ENCODE data around the gene PITPNM2. TPM values are rescaled to one million over a fixed set of nuclear protein-coding genes. Genes with fewer than 3 reads are reported as not detected.

Gene PITPNM2
- total and polyA plus RNA-seq, 9 of the 15 experiments (the other 6 are each of a cell fraction or from before 2014, with no cell fraction given): 0.03 to 10.8 (median 2.9) TPM

DNA sequence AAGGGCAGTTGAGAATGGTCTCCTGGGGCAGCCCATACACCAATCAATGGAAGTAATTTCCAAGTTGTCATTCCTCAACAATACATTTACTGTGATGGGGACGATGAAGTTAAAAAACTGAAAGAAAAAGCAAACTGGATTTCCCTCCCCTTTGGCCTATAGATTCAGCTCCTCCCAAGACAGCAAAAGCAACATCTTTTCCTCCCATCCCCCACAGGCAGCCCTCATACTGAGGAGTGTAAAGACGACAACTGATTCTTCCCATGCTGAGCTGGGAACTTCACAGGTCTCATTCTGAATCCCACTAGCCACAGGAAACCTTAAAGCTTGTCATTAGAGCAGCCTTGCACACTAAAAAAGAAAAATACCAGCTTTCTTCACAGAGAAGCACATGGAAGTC is 48.5 kb downstream of the PITPNM2 start:
- ChIA-PET CTCF (ENCODE audit: low intra/inter-chr PET ratio) (no interaction called here), POLR2A (interaction anchor here (1.2 kb wide), 1 partner anchor 11 kb away, joined by 6 read pairs; no protein-coding TSS in a partner anchor)
- BruUV-seq (replicated peaks): no TSS peak
- FAIRE-seq (no peak), DNase-seq (ENCODE audit: extremely low read depth in 1 of 4, low spot score in 3 of 4) (no peak), ATAC-seq (no peak)
- Histone ChIP-seq H3K36me3 (ENCODE audit: control insufficient read depth, insufficient read depth, low read length) (no peaks in the 10 kb centered on the region; the same call in 1 of the 3 replicates), H3K9ac (ENCODE audit: insufficient read depth in 1 of 2, low read depth in 2 of 2, low read length in 2 of 2) (no peak overlapping the region), H3K79me2 (ENCODE audit: control insufficient read depth, insufficient read depth, low read length) (no peaks in the 10 kb centered on the region), H3K9me3 (replicated peaks; ENCODE audit: control insufficient read depth, insufficient read depth, low read depth, low read length) (no peaks in the 10 kb centered on the region), H3K27ac (ENCODE audit: extremely low read depth, low read depth, low read length) (no peak overlapping the region), H3K9me1 (ENCODE audit: control insufficient read depth, insufficient read depth, low read length) (no peaks in the 10 kb centered on the region), H3K4me1 (replicated peaks in 1 of 2; ENCODE audit: control insufficient read depth in 2 of 2, insufficient read depth in 2 of 2, low read length in 2 of 2) (peaks cover 10 to 15% of the 10 kb centered on the region in 2 experiments), H2AFZ (ENCODE audit: low read depth, low read length) (no peak overlapping the region), H4K20me1 (replicated peaks; ENCODE audit: control insufficient read depth, insufficient read depth, low read length) (no peaks in the 10 kb centered on the region), H3K4me2 (ENCODE audit: insufficient read depth, low read length) (no peak overlapping the region), H3K27me3 (ENCODE audit: control insufficient read depth in 2 of 2, insufficient read depth in 2 of 2, low read length in 2 of 2) (no peaks in the 10 kb centered on the region), H3K4me3 (no peak overlapping the region)
- in situ Hi-C loops (cut with MboI) (no loop called here), intact Hi-C loops (cut with micrococcal nuclease) (no loop called here)
- WGBS (ENCODE audit: insufficient coverage, low coverage, missing lambda C conversion rate): 40% methylated on average over 2 of the region's 2 CpGs
- TF ChIP-seq MYBL2 (IDR thresholded peaks at IDR 0.05; ENCODE audit: low read depth): no peak
- no peak for TF ChIP-seq MYBL2 (CRISPR knock-in tag; IDR thresholded peaks at IDR 0.05; ENCODE audit: borderline replicate concordance)
- no peak for TF ChIP-seq ZBTB11 (CRISPR knock-in tag; IDR thresholded peaks at IDR 0.05)
- no peak for TF ChIP-seq ARID2 (IDR thresholded peaks at IDR 0.05)
- TF ChIP-seq, protein P1, sequence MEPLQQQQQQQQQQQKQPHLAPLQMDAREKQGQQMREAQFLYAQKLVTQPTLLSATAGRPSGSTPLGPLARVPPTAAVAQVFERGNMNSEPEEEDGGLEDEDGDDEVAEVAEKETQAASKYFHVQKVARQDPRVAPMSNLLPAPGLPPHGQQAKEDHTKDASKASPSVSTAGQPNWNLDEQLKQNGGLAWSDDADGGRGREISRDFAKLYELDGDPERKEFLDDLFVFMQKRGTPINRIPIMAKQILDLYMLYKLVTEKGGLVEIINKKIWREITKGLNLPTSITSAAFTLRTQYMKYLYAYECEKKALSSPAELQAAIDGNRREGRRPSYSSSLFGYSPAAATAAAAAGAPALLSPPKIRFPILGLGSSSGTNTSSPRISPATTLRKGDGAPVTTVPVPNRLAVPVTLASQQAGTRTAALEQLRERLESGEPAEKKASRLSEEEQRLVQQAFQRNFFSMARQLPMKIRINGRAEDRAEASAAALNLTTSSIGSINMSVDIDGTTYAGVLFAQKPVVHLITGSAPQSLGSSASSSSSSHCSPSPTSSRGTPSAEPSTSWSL (CRISPR knock-in tag; IDR thresholded peaks at IDR 0.05; ENCODE audit: borderline replicate concordance): no peak
- TF ChIP-seq ZNF408 (CRISPR knock-in tag; IDR thresholded peaks at IDR 0.05; ENCODE audit: low read depth): no peak
- no peak for TF ChIP-seq ZNF134 (CRISPR knock-in tag; conservative IDR thresholded peaks at IDR 0.05)
- no peak for TF ChIP-seq TEAD4 (IDR thresholded peaks at IDR 0.05; ENCODE audit: low read length)
- TF ChIP-seq TEAD4 (CRISPR knock-in tag; IDR thresholded peaks at IDR 0.05; ENCODE audit: borderline replicate concordance): no peak
- no peak for TF ChIP-seq MAZ (CRISPR knock-in tag; conservative IDR thresholded peaks at IDR 0.05 in 1 of 2, IDR thresholded peaks at IDR 0.05 in 1 of 2)
- no peak for TF ChIP-seq DDX20 (tag; IDR thresholded peaks at IDR 0.05; ENCODE audit: low read depth)
- no peak for TF ChIP-seq TAF1 (IDR thresholded peaks at IDR 0.05; ENCODE audit: control insufficient read depth, extremely low read depth, insufficient read depth, low read length, severe bottlenecking)
- no peak for TF ChIP-seq KDM2B (CRISPR knock-in tag; IDR thresholded peaks at IDR 0.05)
- TF ChIP-seq PCBP1 (IDR thresholded peaks at IDR 0.05; ENCODE audit: low read depth, low read length, poor library complexity, severe bottlenecking): no peak
- no peak for TF ChIP-seq SMARCB1 (IDR thresholded peaks at IDR 0.05; ENCODE audit: insufficient read length, low read depth)
- TF ChIP-seq, protein P2, sequence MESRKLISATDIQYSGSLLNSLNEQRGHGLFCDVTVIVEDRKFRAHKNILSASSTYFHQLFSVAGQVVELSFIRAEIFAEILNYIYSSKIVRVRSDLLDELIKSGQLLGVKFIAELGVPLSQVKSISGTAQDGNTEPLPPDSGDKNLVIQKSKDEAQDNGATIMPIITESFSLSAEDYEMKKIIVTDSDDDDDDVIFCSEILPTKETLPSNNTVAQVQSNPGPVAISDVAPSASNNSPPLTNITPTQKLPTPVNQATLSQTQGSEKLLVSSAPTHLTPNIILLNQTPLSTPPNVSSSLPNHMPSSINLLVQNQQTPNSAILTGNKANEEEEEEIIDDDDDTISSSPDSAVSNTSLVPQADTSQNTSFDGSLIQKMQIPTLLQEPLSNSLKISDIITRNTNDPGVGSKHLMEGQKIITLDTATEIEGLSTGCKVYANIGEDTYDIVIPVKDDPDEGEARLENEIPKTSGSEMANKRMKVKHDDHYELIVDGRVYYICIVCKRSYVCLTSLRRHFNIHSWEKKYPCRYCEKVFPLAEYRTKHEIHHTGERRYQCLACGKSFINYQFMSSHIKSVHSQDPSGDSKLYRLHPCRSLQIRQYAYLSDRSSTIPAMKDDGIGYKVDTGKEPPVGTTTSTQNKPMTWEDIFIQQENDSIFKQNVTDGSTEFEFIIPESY (CRISPR knock-in tag; IDR thresholded peaks at IDR 0.05): no peak

Measured in K562 (cell line).